H1 (cell line): ENCODE data around the gene HTR3A. TPM values are rescaled to one million over a fixed set of nuclear protein-coding genes. Genes with fewer than 3 reads are reported as not detected.

Experiments used
- CTCF ChIA-PET: fragments of 300-600 bp; sonication (Branson Sonifier 250); formaldehyde crosslinking; loops from one replicate; lab custom pipeline; 2021; ENCODE audit not compliant: partially characterized antibody; lab: Charles Lee
- POLR2A ChIA-PET: fragments of 300-600 bp; sonication (Branson Sonifier 250); formaldehyde crosslinking; loops from one replicate; lab custom pipeline; 2021; ENCODE audit warnings: inconsistent platforms; ENCODE audit not compliant: partially characterized antibody; lab: Charles Lee
- DNase-seq, 2 experiments: peaks; one replicate each; pipeline versions ENCODE4 v3.0.0 to v3.0.0-alpha.2; 2010 to 2022; ENCODE audit warnings: low spot score in 2 of 2, low read depth in 1 of 2, mixed read lengths in 1 of 2
- FAIRE-seq: peaks from 2 replicates; lab custom pipeline; 2011; peaks lifted over from hg19 to GRCh38; lab: Jason Lieb, UNC
- H2AFZ ChIP-seq: 2 replicates; pipeline ENCODE4 v1.8.1; 2012; ENCODE audit warnings: low read length, inconsistent platforms
- H2AK5ac ChIP-seq: 2 replicates; pipeline ENCODE4 v1.6.1; 2013; ENCODE audit warnings: low read depth, low read length
- H2BK120ac ChIP-seq: replicated peaks from 2 replicates; pipeline ENCODE3; 2013; ENCODE audit warnings: low read depth, low read length, inconsistent platforms
- H2BK12ac ChIP-seq: 2 replicates; pipeline ENCODE4 v1.6.1; 2013; ENCODE audit warnings: low read depth, low read length
- H2BK15ac ChIP-seq: 2 replicates; pipeline ENCODE4 v1.6.1; 2013; ENCODE audit warnings: low read length
- H2BK20ac ChIP-seq: 2 replicates; pipeline ENCODE4 v1.6.1; 2013; ENCODE audit warnings: low read length
- H2BK5ac ChIP-seq: 2 replicates; pipeline ENCODE4 v1.6.1; 2013; ENCODE audit warnings: low read depth, low read length
- H3K14ac ChIP-seq: 2 replicates; pipeline ENCODE4 v1.6.1; 2013; ENCODE audit warnings: inconsistent platforms; ENCODE audit not compliant: insufficient read length
- H3K18ac ChIP-seq: 2 replicates; pipeline ENCODE4 v1.6.1; 2013; ENCODE audit warnings: low read length; ENCODE audit errors: extremely low read depth
- H3K23ac ChIP-seq: 2 replicates; pipeline ENCODE4 v1.6.1; 2013; ENCODE audit warnings: inconsistent platforms; ENCODE audit not compliant: insufficient read length
- H3K23me2 ChIP-seq: 2 replicates; pipeline ENCODE4 v1.6.1; 2013; ENCODE audit warnings: low read depth, low read length
- H3K27ac ChIP-seq: 2 replicates; pipeline ENCODE4 v1.6.1; 2011; ENCODE audit warnings: low read depth, low read length, inconsistent platforms
- H3K27me3 ChIP-seq, 4 experiments: replicated peaks in 1 of 4; 1 replicate in 1 of 4; 2 replicates in 3 of 4; pipeline versions ENCODE4 v1.6.1 to v1.8.1; 2011 to 2013; ENCODE audit warnings: low read length in 3 of 4, mild to moderate bottlenecking in 3 of 4, inconsistent platforms in 2 of 4, mixed read lengths in 2 of 4, moderate library complexity in 1 of 4; ENCODE audit not compliant: control insufficient read depth in 3 of 4, insufficient read depth in 3 of 4; ENCODE audit errors: extremely low read depth in 1 of 4
- H3K36me3 ChIP-seq, 4 experiments: 2 replicates each; pipeline versions ENCODE4 v1.6.1 to v1.8.1; 2011 to 2013; ENCODE audit warnings: mild to moderate bottlenecking in 4 of 4, low read length in 3 of 4, moderate library complexity in 2 of 4, control low read depth in 1 of 4, inconsistent platforms in 1 of 4; ENCODE audit not compliant: insufficient read depth in 4 of 4, control insufficient read depth in 2 of 4
- H3K4ac ChIP-seq: replicated peaks from 2 replicates; pipeline ENCODE3; 2013; ENCODE audit warnings: low read length, low read depth, mixed read lengths, inconsistent platforms; ENCODE audit not compliant: insufficient read length
- H3K4me1 ChIP-seq, 4 experiments: replicated peaks in 1 of 4; 1 replicate in 1 of 4; 2 replicates in 3 of 4; pipeline versions ENCODE4 v1.6.1 to v1.8.1; 2011 to 2013; ENCODE audit warnings: low read length in 3 of 4, inconsistent platforms in 2 of 4, mixed read lengths in 1 of 4; ENCODE audit not compliant: insufficient read depth in 4 of 4, control insufficient read depth in 3 of 4
- H3K4me2 ChIP-seq, 2 experiments: 2 replicates each; pipeline versions ENCODE4 v1.6.1 to v1.8.1; 2011 to 2013; ENCODE audit warnings: low read depth in 2 of 2, low read length in 2 of 2, control low read depth in 1 of 2, inconsistent platforms in 1 of 2, mild to moderate bottlenecking in 1 of 2; ENCODE audit not compliant: insufficient read depth in 1 of 2
- H3K4me3 ChIP-seq, 4 experiments: fragments of 200-600, 300-600 bp in 1 of 4; sonication (generic), shearing (Covaris generic), sonication (Bioruptor Twin) in 1 of 4; 2 replicates each; pipeline versions ENCODE4 v1.5.1 to v1.8.1; 2011 to 2016; ENCODE audit warnings: low read length in 4 of 4, low read depth in 3 of 4, control low read depth in 2 of 4, inconsistent platforms in 2 of 4, mild to moderate bottlenecking in 2 of 4, mixed read lengths in 1 of 4, moderate library complexity in 1 of 4; ENCODE audit not compliant: insufficient read depth in 2 of 4; ENCODE audit errors: extremely low read depth in 1 of 4
- H3K56ac ChIP-seq: replicated peaks from 2 replicates; pipeline ENCODE3; 2013; ENCODE audit warnings: low read depth, mild to moderate bottlenecking, mixed read lengths, low read length, inconsistent platforms; ENCODE audit not compliant: insufficient read length
- H3K79me1 ChIP-seq: 2 replicates; pipeline ENCODE4 v1.6.1; 2013; ENCODE audit warnings: low read depth, low read length, control low read depth
- H3K79me2 ChIP-seq, 2 experiments: 2 replicates each; pipeline versions ENCODE4 v1.6.1 to v1.8.1; 2012 to 2013; ENCODE audit warnings: low read length in 2 of 2, mild to moderate bottlenecking in 2 of 2, inconsistent platforms in 1 of 2; ENCODE audit not compliant: insufficient read depth in 2 of 2, control insufficient read depth in 1 of 2
- H3K9ac ChIP-seq, 4 experiments: replicated peaks in 1 of 4; 1 replicate in 1 of 4; 2 replicates in 3 of 4; pipeline versions ENCODE4 v1.6.1 to v1.8.1; 2011 to 2013; ENCODE audit warnings: low read depth in 3 of 4, low read length in 3 of 4, control low read depth in 2 of 4, mild to moderate bottlenecking in 2 of 4, moderate library complexity in 2 of 4, inconsistent platforms in 1 of 4; ENCODE audit errors: extremely low read depth in 1 of 4
- H3K9me3 ChIP-seq, 2 experiments: 2 replicates each; pipeline versions ENCODE4 v1.6.1 to v1.8.1; 2012 to 2013; ENCODE audit warnings: mild to moderate bottlenecking in 2 of 2, moderate library complexity in 2 of 2, control low read depth in 1 of 2, inconsistent platforms in 1 of 2, low read depth in 1 of 2, low read length in 1 of 2, mixed read lengths in 1 of 2; ENCODE audit not compliant: insufficient read depth in 2 of 2
- H4K20me1 ChIP-seq, 2 experiments: replicated peaks in 1 of 2; 2 replicates each; pipeline versions ENCODE3 to v1.8.1; 2011 to 2013; ENCODE audit warnings: inconsistent platforms in 2 of 2, low read length in 2 of 2, mild to moderate bottlenecking in 1 of 2; ENCODE audit not compliant: insufficient read depth in 2 of 2, control insufficient read depth in 1 of 2
- H4K5ac ChIP-seq: 2 replicates; pipeline ENCODE4 v1.6.1; 2013; ENCODE audit warnings: low read length, low read depth, mixed read lengths, inconsistent platforms; ENCODE audit not compliant: insufficient read length
- H4K8ac ChIP-seq: 2 replicates; pipeline ENCODE4 v1.8.0; 2013; ENCODE audit warnings: mild to moderate bottlenecking, moderate library complexity, low read length, inconsistent platforms; ENCODE audit not compliant: insufficient read depth; ENCODE audit errors: extremely low read depth
- H4K91ac ChIP-seq: replicated peaks from 2 replicates; pipeline ENCODE3; 2013; ENCODE audit warnings: low read length, mixed read lengths, inconsistent platforms; ENCODE audit not compliant: insufficient read length
- HDAC2 ChIP-seq, 2 experiments: fragments of 300-600 bp in 1 of 2; sonication (generic) in 1 of 2; IDR thresholded peaks; 2 replicates each; pipeline ENCODE4 v1.6.1; 2011 to 2012; ENCODE audit warnings: low read depth in 2 of 2, low read length in 2 of 2, mild to moderate bottlenecking in 2 of 2, moderate library complexity in 2 of 2, borderline replicate concordance in 1 of 2, inconsistent platforms in 1 of 2
- KDM5A ChIP-seq: fragments of 200-600 bp; IDR thresholded peaks from 2 replicates; pipeline ENCODE4 v1.7.1; 2012; ENCODE audit warnings: mild to moderate bottlenecking, low read length, inconsistent platforms, mixed read lengths
- POLR2A ChIP-seq, 2 experiments: IDR thresholded peaks; 1 replicate in 1 of 2; 2 replicates in 1 of 2; pipeline ENCODE4 v1.6.1; 2011; ENCODE audit warnings: low read depth in 2 of 2, low read length in 2 of 2, mild to moderate bottlenecking in 2 of 2; ENCODE audit errors: control extremely low read depth in 1 of 2
- SP2 ChIP-seq: IDR thresholded peaks from 2 replicates; pipeline ENCODE4 v1.6.1; 2012; ENCODE audit warnings: mild to moderate bottlenecking, low read length, inconsistent platforms
- TBP ChIP-seq: IDR thresholded peaks from 2 replicates; pipeline ENCODE4 v1.6.1; 2011; ENCODE audit warnings: low read depth, low read length, improper control_type of control experiment
- TEAD4 ChIP-seq: IDR thresholded peaks from 2 replicates; pipeline ENCODE4 v1.6.1; 2012; ENCODE audit warnings: low read depth, low read length, inconsistent platforms, mixed read lengths
- YY1 ChIP-seq: IDR thresholded peaks from 2 replicates; pipeline ENCODE4 v1.6.1; 2011; ENCODE audit warnings: low read depth, mild to moderate bottlenecking, low read length
- WGBS, 2 experiments: shearing (Covaris generic) in 1 of 2; methylation state at CpG; one replicate each; pipeline versions ENCODE4 v1.1.6 to v1.1.7; 2013 to 2015; ENCODE audit warnings: low lambda C conversion rate in 2 of 2, mixed read lengths in 2 of 2, inconsistent platforms in 1 of 2, low coverage in 1 of 2, missing lambda C conversion rate in 1 of 2; ENCODE audit not compliant: insufficient replicate concordance in 2 of 2, insufficient coverage in 1 of 2, insufficient read length in 1 of 2; ENCODE audit errors: extremely low coverage in 1 of 2, missing lambda C conversion rate in 1 of 2; 5-methylcytosine and 5-hydroxymethylcytosine counted together
- polyA plus RNA-seq, 7 experiments: library from polyadenylated mRNA; depleted of rRNA in 3 of 7; stranded (reverse) in 5 of 7; unstranded in 2 of 7; fragments of >200 nt in 5 of 7; fragments of 200-250 nt in 2 of 7; gene quantifications; 1 replicate in 5 of 7; 2 replicates in 1 of 7; 4 replicates in 1 of 7; pipeline versions ENCODE4 v1.2.1 to v1.2.3, GENCODE V29; 2011 to 2013; ENCODE audit warnings: missing spikeins in 2 of 7, mixed read lengths in 2 of 7
- total RNA-seq: library from RNA; stranded (reverse); fragmentation: NEBNext Ultra II Directional; extraction: Animal tissue kit (Norgen Biotek cat#: 25700); gene quantifications from 2 replicates; pipeline ENCODE4 v1.2.1, GENCODE V29; 2021

HTR3A gene
- total and polyA plus RNA-seq, 2 of the 8 experiments (the other 6 are each of a cell fraction or from before 2014, with no cell fraction given): 7.5 to 8.9 TPM

DNA sequence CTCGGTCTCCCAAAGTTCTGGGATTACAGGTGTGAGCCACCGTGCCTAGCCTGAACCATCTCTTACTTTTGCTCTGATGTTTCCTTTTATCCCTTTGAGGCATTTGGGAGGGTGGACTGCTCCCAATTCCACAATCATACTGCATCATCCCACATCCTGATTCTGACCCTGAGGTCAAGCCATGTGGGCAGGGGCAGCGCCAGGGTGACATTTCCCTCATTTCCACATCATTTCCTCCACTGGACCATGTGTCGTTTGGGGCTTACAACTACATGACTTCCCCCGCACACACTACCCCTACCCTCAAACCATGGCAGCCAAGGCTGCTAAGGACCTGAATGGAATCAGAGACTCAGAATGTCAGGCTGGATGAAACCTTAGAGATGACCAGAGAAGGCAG, 58.2 kb downstream of the HTR3A start:
- H3K18ac ChIP-seq: no peak overlapping the region
- no peak overlapping the region for H4K91ac ChIP-seq
- H3K27me3 ChIP-seq: peaks cover 0 to 3% (median 0%) of the 10 kb centered on the region in 4 experiments; a peak in 2 of 7 replicates
- no peak overlapping the region for H3K4ac ChIP-seq
- H2BK5ac ChIP-seq: no peak overlapping the region
- H2BK15ac ChIP-seq: no peak overlapping the region
- ChIA-PET CTCF (interaction anchor here (0.7 to 9.9 kb wide), 12 partner anchors 9 to 241 kb away, joined by 3 to 183 read pairs (median 4); partner anchors contain the start of gene ZBTB16), POLR2A (no interaction called here)
- H3K56ac ChIP-seq: no peak overlapping the region
- no peak overlapping the region for H2AFZ ChIP-seq
- no peak overlapping the region for H4K5ac ChIP-seq
- no peak overlapping the region for H3K27ac ChIP-seq
- no peaks in the 10 kb centered on the region for H3K4me1 ChIP-seq
- H2BK20ac ChIP-seq: no peak overlapping the region
- H2BK120ac ChIP-seq: no peak overlapping the region
- H4K20me1 ChIP-seq: no peaks in the 10 kb centered on the region
- FAIRE-seq (no peak), DNase-seq (no peak)
- H3K79me1 ChIP-seq: no peaks in the 10 kb centered on the region
- no peak overlapping the region for H3K4me3 ChIP-seq
- H3K23ac ChIP-seq: no peak overlapping the region
- no peak overlapping the region for H2BK12ac ChIP-seq
- H3K9ac ChIP-seq: no peak overlapping the region
- no peaks in the 10 kb centered on the region for H3K9me3 ChIP-seq
- H4K8ac ChIP-seq: no peak overlapping the region
- no peak overlapping the region for H2AK5ac ChIP-seq
- 99% methylated on average over 5 of the region's 5 CpGs; no CpG with 5 or more reads in 1 of the 2 experiments for WGBS, 2 experiments
- no peak overlapping the region for H3K4me2 ChIP-seq
- H3K36me3 ChIP-seq: no peaks in the 10 kb centered on the region
- no peaks in the 10 kb centered on the region for H3K79me2 ChIP-seq
- H3K23me2 ChIP-seq: peaks cover 2% of the 10 kb centered on the region; the same call in 1 of the 2 replicates
- H3K14ac ChIP-seq: no peak overlapping the region
- TF ChIP-seq YY1: no peak
- no peak for TF ChIP-seq TBP
- TF ChIP-seq HDAC2 (IDR thresholded peaks at IDR 0.05; ENCODE audit: borderline replicate concordance in 1 of 2, low read depth in 2 of 2, low read length in 2 of 2): no peak
- TF ChIP-seq TEAD4: no peak
- TF ChIP-seq POLR2A (IDR thresholded peaks at IDR 0.05; ENCODE audit: control extremely low read depth in 1 of 2, low read depth in 2 of 2, low read length in 2 of 2): no peak
- TF ChIP-seq KDM5A: no peak
- TF ChIP-seq SP2: no peak
